Fibroblast of gingiva (primary cell): ENCODE results near the gene ATMIN.

ENCODE experiments used
- DNase-seq: peaks from one replicate; pipeline ENCODE4 v3.0.0-alpha.2; 2011; ENCODE audit warnings: low read depth

ATMIN gene, protein sequence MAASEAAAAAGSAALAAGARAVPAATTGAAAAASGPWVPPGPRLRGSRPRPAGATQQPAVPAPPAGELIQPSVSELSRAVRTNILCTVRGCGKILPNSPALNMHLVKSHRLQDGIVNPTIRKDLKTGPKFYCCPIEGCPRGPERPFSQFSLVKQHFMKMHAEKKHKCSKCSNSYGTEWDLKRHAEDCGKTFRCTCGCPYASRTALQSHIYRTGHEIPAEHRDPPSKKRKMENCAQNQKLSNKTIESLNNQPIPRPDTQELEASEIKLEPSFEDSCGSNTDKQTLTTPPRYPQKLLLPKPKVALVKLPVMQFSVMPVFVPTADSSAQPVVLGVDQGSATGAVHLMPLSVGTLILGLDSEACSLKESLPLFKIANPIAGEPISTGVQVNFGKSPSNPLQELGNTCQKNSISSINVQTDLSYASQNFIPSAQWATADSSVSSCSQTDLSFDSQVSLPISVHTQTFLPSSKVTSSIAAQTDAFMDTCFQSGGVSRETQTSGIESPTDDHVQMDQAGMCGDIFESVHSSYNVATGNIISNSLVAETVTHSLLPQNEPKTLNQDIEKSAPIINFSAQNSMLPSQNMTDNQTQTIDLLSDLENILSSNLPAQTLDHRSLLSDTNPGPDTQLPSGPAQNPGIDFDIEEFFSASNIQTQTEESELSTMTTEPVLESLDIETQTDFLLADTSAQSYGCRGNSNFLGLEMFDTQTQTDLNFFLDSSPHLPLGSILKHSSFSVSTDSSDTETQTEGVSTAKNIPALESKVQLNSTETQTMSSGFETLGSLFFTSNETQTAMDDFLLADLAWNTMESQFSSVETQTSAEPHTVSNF

DNA sequence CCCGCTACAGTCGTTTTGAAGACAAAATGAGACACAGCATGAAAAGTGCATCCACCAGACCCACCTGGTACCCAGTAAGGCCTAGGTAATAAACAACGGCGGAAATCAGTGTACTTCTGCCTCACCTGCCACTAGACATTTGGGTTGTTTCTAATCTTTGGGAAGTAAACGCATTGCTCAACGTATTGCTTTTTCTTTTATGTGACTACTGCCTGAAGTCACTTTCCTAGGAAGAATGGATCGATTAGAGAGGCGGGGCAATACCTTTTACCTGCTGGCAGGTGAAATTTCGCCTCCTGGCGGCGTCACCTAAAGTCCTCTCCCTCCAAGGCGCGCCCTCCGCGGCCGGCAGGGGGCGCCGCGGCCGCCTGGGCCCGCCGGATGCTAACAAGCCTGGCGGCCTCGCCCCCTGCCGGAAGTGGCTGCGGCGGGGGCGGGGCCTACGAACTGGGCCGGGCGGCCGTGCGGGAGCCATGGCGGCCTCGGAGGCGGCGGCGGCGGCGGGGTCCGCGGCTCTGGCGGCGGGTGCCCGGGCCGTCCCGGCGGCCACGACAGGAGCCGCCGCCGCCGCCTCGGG, at the start of gene ATMIN:
Gene ATMIN (plus strand): TSS at position 445 of the 577 bp plus-strand sequence. CDS start 29 bp downstream, at position 474.
- DNase-seq, result peak; percentile 75

DNA sequence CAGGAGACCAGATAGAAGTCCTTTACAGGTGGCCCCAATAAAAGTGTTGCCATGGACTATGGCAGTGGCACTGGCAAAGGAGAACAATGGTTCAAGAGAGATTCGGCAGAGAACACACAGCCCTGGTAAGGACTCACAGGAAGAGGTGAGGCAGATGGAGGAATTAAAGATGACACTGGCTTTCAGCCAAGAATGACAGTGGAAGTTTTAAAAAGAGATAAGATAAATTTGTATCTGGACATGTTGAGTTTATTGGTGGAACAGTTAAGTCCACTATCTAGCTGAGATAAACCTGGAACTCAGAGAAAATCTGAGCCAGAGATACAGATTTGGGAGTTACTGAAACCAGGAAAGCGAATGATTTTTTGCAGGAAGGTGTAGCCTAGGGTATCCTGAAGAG, 49.1 kb upstream of the ATMIN start:
- DNase-seq, result no peak

DNA sequence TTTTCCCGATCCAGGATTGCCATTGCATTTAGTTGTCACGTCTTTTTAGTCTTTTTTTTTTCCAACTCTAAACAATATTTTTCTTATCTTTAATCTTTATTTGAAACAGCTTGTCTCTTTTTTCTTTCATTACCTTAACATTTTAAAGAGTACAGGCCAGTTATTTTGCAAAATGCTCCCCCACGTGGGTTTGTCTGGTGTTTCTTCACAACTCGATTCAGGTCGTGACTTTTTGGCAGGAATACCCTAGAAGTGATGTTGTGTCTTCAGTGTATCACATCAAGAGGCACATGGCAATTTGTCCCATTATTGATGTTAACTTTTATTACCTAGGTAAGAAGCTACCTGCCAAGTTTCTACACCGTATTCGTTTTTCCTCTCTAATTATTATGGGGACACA, 46.9 kb upstream of the ATMIN start:
- no peak for DNase-seq

DNA sequence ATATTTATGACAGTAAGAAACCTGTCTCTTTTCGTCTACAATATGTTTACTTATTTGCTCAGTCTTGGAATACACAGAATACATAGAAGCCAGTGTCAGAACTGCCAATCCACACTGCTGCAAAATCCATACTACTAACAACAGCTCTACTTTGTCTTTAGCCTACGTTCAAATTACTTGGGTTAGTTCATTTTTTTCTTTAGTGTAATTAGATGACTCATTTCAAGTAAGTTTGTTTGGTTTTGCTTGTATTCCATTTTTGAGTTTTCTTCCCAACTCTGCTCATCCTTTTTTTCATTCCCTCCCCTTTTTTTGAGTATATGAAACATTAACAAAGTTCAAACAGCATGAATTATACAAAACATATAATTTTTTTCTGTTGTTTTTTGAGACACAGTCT, 45.8 kb upstream of the ATMIN start:
- DNase-seq, result no peak

DNA sequence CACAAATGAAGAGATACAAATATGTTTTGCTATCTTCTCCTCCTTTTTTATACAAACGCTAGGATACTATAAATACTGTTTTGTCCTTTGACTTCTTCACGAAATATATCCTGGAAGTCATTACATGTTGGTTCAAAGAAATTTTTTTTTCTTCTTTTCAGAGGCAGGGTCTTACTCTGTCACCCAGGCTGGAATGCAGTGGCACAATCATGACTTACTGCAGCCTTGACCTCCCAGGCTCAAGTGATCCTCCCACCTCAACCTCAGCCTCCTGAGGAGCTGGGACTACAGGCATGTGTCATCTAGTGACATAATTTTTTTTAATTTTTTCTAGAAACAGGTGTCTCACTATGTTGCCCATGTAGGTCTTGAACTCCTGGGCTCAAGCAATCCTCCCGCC, 45.1 kb upstream of the ATMIN start:
- no peak for DNase-seq

DNA sequence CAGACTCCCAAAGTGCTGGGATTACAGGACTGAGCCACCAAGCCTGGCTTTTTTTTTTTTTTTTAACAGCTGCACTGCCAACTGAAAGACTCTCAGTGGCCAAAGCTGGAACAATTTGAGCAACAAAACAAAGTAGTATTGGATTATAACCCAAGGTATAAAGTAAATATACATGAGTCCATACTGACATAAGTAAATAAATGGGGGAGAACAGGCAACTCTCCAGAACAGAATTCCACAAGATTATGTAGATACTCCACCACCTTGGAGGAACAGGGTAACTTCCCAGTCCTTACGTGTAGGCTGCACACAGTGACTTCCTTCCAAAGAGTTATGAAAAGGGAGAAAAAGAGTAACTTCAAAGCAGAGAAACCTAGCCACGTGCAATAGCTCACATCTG, 44.7 kb upstream of the ATMIN start:
- no peak for DNase-seq

DNA sequence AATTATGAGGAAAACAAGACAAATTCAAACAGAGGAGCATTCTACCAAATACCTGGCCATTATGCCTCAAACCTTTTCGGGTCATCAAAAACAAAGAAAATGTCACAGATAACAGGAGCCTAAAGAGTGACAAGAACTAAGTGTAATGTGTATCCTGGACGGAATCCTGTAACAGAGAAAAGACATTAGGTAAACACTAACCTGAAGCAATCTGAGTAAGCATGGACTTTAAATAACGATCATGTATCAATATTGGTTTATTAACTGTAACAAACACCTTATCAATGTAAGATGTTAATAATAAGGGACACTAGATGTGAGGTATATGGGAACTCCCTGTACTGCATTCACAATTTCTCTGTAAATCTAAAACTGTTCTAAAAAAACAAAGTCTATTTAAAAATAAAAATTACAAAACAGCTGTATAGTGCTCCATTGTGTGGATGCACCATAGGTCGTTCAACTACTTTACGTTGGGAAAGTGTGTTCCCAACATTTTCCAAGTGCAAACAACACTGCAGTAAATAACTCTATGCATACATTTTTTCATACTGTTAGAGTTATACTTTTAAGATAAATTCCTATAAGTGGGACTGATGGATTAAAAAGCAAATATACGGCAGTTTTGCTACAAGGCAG, 43.7 kb upstream of the ATMIN start:
- no peak for DNase-seq

DNA sequence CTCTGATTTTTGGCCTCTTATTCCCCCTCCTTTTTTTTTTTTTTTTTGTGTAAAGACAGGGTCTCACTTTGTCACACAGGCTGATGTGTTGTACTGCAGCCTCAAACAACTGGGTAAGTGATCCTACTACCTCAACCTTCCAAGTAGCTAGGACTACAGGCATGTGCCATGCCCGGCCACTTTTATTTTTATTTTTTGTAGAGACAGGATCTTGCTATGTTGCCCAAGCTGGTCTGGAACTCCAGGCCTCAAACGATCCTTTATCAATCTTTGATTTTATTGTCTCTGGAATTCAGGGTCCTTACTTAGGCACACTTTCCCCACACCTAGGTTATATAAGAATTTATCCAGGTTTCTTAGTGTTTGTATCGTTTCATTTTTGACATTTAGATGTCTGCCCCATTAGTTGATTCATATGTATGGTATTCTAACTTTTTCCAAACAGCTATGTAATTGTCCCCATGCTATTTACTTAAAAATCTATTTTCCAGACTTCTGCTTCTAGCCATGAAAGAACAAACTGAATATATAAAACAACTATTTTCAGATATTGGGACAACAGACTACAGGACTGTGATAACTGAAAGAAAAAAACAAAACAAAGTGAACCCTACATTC, 42.9 kb upstream of the ATMIN start:
- no peak for DNase-seq

DNA sequence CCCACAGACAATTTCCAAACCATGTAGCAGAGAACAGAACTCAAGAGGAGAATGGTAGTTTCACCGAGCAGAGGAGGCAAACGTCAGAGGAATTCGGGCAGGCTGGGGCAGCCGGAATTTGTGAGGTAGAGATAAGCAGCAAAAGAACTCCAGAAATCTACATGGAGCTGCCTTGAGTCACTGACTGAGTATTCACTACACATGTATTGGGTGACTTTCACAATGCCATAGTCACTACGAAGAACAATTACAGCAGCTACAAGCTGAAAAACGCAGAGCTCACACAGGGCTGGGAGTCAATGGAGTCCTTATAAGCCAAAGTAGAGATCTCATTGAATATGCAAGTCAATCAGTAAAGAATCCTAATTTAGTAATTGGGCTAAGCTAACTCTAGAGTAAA, 42.3 kb upstream of the ATMIN start:
- DNase-seq, result peak; percentile 65

DNA sequence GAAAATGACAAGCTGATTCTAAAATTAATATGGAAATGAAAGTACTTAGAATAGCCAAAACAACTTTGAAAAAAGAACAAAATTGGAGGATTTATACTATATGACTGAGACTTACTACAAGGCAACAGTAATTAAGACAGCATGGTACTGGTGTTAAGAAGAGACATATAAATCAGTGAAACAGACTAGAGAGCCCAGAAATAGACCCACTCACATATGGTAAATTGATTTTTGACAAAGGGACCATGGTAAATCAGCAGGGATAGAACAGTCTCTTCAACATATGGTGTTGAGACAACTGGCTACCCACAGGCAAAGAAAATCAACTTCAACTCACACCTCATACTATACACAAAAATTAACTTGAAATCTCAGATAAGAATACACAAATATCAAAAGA, 41.8 kb upstream of the ATMIN start:
- no peak for DNase-seq

DNA sequence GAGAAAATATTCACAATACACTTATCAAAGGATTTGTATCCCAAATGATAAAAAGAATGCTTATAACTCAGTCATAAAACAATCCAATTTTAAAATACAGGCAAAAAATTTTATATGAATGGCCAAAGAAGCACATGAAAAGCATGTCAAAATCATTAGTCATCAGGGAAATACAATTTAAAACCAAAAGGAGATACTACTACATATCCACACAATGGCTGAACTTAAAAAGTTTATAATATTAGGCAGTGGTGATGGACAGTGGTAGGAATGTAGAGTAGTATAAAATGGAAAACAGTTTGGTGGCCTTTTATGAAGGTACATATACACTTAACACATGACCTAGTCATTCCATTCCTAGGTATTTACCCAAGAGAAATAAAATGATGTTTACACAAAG, 41.2 kb upstream of the ATMIN start:
- no peak for DNase-seq

DNA sequence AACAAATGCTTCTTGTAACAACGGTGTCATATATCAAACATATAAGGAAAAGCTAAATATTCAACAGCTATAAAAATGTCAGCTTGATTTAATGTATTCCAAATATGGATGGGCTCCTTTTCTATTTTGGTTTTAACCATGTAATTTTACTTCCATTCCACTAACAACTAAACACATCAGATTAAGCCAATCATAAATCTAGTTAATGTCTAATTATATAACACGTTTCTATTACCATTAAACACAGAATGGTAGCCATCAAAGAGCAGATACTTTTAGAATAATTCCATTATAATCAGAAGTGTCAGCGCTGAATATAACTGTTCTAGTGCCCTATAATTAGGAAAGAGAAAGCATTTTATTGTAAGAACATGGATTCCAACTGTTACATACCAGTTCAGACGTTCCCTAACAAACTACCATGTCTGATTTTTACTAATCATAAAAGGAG, 38.9 kb upstream of the ATMIN start:
- DNase-seq, result no peak

DNA sequence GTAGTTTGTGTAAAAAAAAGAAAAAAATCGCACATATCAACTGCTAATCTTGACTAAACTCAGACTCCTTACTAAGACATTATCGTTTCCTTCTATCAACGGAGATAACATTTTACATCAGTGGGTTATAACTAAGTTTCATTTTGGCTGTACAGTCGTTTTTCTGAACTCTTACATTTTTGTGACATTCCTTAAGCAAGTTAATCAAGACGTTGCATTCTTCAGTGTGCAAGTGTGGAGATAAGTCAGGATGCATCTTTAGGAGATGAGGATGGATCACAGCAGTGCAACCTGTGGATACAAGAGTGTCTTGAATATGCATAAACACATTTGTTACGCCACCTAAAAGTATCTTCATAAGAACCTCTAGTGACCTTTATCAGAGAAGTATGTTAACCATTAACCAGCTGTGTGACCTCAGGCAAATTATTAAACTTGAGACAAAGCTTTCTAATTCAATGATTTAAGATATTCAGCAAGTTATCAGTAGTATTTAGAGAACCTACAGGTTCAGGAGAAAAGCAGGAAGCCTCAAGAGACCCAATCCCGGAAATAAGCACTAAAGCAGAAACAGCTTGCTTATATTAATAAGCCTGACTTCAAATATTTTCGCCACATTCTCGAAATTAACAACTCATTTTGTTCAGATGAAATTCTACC, 38.4 kb upstream of the ATMIN start:
- DNase-seq, result no peak

DNA sequence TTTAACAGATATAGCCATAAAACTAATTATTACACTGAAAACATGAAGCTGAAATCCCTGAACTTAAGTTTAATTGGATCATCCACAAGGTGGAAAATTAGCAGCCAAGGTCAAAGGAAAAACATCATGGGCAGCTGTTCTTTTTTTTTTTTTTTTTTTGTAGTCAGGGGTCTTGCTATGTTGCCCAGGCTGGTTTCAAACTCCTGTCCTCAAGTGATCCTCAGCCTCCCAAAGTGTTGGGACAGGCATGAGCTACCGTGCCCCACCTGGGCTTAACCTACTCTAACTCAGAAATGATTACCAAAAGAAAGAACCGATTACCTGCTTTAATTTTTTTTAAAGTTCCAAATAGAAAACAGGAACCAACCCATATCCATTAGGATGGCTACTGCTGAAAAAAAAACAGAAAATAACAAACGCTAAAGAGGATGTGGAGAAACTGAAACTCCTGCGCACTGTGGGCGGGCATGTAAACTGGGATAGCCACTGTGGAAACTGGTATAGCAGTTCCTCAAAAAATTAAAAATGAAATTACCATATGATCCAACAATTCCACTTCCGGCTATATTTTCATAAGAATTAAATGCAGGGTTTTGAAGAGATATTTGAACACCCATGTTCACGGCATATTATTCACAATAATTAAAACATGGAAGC, 37.5 kb upstream of the ATMIN start:
- DNase-seq, result no peak

DNA sequence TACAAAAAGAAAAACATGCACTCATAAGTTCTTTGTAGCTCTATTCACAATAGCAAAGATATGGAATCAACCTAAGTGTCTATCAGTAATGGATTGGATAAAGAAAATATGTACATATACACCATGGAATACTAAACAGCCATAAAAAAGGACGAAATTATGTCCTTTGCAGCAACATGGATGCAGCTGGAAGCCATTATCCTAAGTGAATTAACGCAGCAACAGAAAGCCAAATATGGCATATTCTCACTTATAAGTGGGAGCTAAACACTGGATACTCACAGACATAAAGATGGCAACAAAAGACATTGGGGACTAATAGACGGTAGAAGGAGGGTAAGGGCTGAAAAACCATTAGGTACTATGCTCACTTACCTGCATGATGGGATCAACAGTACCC, 34.8 kb upstream of the ATMIN start:
- no peak for DNase-seq

DNA sequence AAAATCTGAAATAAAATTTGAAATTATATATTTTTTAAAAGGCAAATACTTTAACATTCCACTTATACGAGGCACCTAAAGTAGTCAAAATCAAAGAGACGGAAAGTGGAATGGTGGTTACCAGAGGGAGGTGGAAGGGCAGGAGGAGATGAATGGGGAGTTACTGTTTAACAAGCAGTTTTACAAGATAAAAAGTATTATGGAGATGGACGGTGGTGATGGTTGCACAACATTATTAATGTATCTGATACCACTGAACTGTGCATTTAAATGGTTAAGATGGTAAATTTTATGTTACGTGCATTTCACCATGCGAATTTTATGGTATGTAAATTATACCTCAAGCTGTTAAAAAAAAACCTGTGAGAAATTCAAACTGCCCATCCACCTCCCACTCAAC, 34.3 kb upstream of the ATMIN start:
- DNase-seq, result no peak

DNA sequence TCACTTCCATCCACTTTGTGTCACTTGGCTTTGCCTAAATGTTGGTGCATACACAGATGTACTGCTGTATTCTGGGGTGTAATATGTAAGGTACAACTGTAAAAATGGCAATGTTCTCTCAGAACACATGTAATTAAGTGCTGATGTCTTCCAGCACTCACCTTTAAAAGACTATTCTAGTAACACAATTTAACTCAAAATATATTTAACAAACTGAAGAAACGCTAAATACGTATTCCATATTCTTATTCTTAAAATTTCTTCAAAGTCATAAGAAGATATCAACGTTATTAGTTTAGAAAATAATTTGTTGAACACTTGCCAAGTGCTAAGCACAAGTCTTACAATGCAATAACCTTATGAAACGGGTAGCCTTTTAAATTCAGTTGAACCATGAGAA, 32.6 kb upstream of the ATMIN start:
- no peak for DNase-seq

DNA sequence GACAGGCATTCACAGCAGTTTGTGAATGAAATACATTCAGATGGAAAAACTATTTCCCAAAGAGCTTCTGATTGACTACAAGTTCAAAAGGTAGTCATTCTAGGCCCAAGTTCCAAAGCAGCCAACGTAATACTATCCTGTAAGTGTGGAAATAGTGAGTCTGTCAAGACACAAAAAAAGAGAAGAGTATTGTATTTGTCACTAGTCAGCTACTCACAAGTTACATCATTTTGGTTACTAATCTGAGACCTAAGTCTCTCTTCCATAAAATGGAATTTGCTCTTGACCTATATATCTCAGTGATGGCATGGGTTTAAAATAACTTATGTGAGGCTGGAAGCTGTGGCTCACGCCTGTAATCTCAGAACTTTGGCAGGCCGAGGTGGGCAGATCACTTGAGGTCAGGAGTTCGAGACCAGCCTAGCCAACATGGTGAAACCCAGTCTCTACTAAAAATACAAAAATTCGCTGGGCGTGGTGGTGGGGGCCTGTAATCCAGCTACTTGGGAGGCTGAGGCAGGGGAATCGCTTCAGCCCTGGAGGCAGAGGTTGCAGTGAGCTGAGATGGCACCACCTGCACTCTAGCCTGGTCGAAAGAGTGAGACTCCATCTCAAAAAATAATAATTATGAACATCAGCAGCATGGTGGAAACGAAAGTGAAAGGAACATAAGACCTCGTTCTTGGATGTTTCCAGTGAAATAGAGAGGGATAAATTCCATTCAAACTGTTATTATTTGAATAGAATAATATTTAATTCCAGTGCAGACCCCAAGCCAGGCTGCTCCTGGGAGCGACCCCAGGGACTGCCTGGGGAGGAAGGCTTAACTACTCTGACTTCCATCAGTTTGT, 31.8 kb upstream of the ATMIN start:
- peak; percentile 48 for DNase-seq

DNA sequence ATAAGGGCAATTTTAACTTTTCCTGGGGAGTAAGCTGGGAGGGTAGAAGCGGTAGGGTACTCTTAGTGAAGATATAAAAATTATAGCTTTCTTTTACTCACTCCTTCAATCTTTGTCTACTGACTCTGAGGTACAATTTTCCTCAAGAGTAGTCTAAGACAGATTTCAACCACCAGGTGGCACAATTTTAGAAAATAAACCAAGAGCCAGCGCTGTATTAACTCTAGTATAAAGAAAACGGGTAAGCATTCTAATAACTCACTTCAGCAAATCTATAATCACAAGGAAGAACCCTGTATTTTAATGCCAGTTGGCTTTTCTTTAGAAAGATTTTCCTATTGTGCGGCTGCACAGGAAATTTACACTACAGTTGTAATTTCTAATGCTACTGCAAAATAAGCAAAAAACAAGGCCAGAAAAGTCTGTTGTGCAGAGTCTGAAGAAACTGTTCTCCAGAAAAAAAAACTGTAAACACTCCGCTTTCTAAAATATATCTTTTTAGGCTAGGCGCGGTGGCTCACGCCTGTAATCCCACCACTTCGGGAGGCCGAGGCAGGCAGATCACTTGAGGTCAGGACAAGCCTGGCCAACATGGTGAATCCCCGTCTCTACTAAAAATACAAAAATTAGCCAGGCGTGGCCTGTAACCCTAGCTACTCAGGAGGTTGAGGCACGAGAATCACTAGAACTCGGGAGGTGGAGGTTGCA, 30.8 kb upstream of the ATMIN start:
- peak; percentile 45 for DNase-seq
